Neural progenitor cell (in vitro differentiated cells): ENCODE measurements around the gene KCNQ1. TPM values are rescaled to one million over a fixed set of nuclear protein-coding genes. Genes with fewer than 3 reads are reported as not detected.

Source experiments
- DNase-seq: peaks from one replicate; pipeline ENCODE4 v3.0.0-alpha.2; 2016; ENCODE audit warnings: low spot score
- H2AFZ ChIP-seq: fragments of 200-600 bp; sonication (generic); replicated peaks from 2 replicates; pipeline ENCODE4 v1.6.1; 2016; ENCODE audit warnings: antibody characterized with exemption
- H3F3A ChIP-seq: fragments of 200-600 bp; sonication (generic); 2 replicates; pipeline ENCODE4 v1.6.1; 2016; ENCODE audit warnings: antibody characterized with exemption, low read depth
- H3K27ac ChIP-seq: fragments of 200-600 bp; sonication (generic); 2 replicates; pipeline ENCODE4 v1.5.1; 2016; ENCODE audit warnings: mild to moderate bottlenecking
- H3K27me3 ChIP-seq: fragments of 200-600 bp; sonication (generic); 2 replicates; pipeline ENCODE4 v1.6.1; 2016; ENCODE audit warnings: mild to moderate bottlenecking, moderate library complexity
- H3K36me3 ChIP-seq: fragments of 200-600 bp; sonication (generic); 2 replicates; pipeline ENCODE4 v1.5.1; 2016
- H3K4me1 ChIP-seq: fragments of 200-600 bp; sonication (generic); 2 replicates; pipeline ENCODE4 v1.6.1; 2016; ENCODE audit warnings: mixed run types
- H3K4me2 ChIP-seq: fragments of 200-600 bp; sonication (generic); 2 replicates; pipeline ENCODE4 v1.6.1; 2016
- H3K4me3 ChIP-seq: fragments of 200-600 bp; sonication (generic); 2 replicates; pipeline ENCODE4 v1.5.1; 2016
- H3K79me2 ChIP-seq: fragments of 200-600 bp; sonication (generic); 2 replicates; pipeline ENCODE4 v1.6.1; 2016; ENCODE audit warnings: low read depth
- H3K9ac ChIP-seq: fragments of 200-600 bp; sonication (generic); 2 replicates; pipeline ENCODE4 v1.6.1; 2016
- H3K9me3 ChIP-seq: fragments of 200-600 bp; sonication (generic); 2 replicates; pipeline ENCODE4 v1.5.1; 2016; ENCODE audit warnings: low read depth
- H4K20me1 ChIP-seq: fragments of 200-600 bp; sonication (generic); 2 replicates; pipeline ENCODE4 v1.6.1; 2016; ENCODE audit warnings: low read depth
- H3K27ac Mint-ChIP-seq: 3 replicates; pipeline ENCODE4 v1.8.0; 2021; ENCODE audit warnings: mixed read lengths
- H3K27me3 Mint-ChIP-seq: 2 replicates; pipeline ENCODE4 v1.8.0; 2022; ENCODE audit warnings: low read depth, mild to moderate bottlenecking, inconsistent platforms, moderate library complexity, mixed read lengths; ENCODE audit not compliant: insufficient read depth
- H3K36me3 Mint-ChIP-seq: 3 replicates; pipeline ENCODE4 v1.8.0; 2021; ENCODE audit warnings: mixed read lengths
- H3K4me1 Mint-ChIP-seq: 3 replicates; pipeline ENCODE4 v1.8.0; 2021; ENCODE audit warnings: mixed read lengths
- H3K4me3 Mint-ChIP-seq: 3 replicates; pipeline ENCODE4 v1.8.0; 2021; ENCODE audit warnings: mild to moderate bottlenecking, moderate library complexity, mixed read lengths
- H3K9me3 Mint-ChIP-seq: 3 replicates; pipeline ENCODE4 v1.8.0; 2020; ENCODE audit warnings: mixed read lengths
- CTCF ChIP-seq: fragments of 200-600 bp; sonication (generic); IDR thresholded peaks from 2 replicates; pipeline ENCODE4 v1.5.1; 2017; ENCODE audit warnings: antibody characterized with exemption, mild to moderate bottlenecking
- EZH2 ChIP-seq: fragments of 200-600 bp; sonication (generic); IDR thresholded peaks from 2 replicates; pipeline ENCODE4 v1.6.1; 2017; ENCODE audit warnings: antibody characterized with exemption, mild to moderate bottlenecking, moderate library complexity
- EZH2phosphoT487 ChIP-seq: fragments of 200-600 bp; sonication (generic); IDR thresholded peaks from 2 replicates; pipeline ENCODE4 v1.6.1; 2017; ENCODE audit warnings: antibody characterized with exemption
- total RNA-seq: library from RNA; depleted of rRNA; stranded (reverse); fragments of >200 nt; gene quantifications from 2 replicates; pipeline ENCODE4 v1.2.3, GENCODE V29; 2015; ENCODE audit warnings: low replicate concordance

KCNQ1 gene
- total RNA-seq, 1 donor from 2014 or later, result 0.11 TPM

GRCh38 chr11:2559527-2560311 lies 114.9 kb downstream of the KCNQ1 start:
- H3K4me1 Mint-ChIP-seq, result peaks cover 7% of the 10 kb centered on the region
- no peak overlapping the region for H3K4me3 ChIP-seq
- no peaks in the 10 kb centered on the region for H3F3A ChIP-seq
- H3K9ac ChIP-seq, result no peak overlapping the region
- no peaks in the 10 kb centered on the region for H3K36me3 Mint-ChIP-seq
- H3K4me2 ChIP-seq, result no peak overlapping the region
- no peak for DNase-seq
- H3K9me3 ChIP-seq, result no peaks in the 10 kb centered on the region
- no peak for TF ChIP-seq EZH2phosphoT487
- TF ChIP-seq CTCF, result no peak
- TF ChIP-seq EZH2, result no peak
- no peak overlapping the region for H3K4me3 Mint-ChIP-seq
- H3K27ac Mint-ChIP-seq, result no peak overlapping the region
- no peaks in the 10 kb centered on the region for H3K36me3 ChIP-seq
- H3K27me3 Mint-ChIP-seq, result peaks cover 6% of the 10 kb centered on the region
- peaks cover 11% of the 10 kb centered on the region for H3K4me1 ChIP-seq
- H3K27me3 ChIP-seq, result peaks cover 12% of the 10 kb centered on the region
- H2AFZ ChIP-seq, result no peak overlapping the region
- no peak overlapping the region for H3K27ac ChIP-seq
- H3K79me2 ChIP-seq, result no peaks in the 10 kb centered on the region
- peaks cover 2% of the 10 kb centered on the region for H3K9me3 Mint-ChIP-seq
- no peaks in the 10 kb centered on the region for H4K20me1 ChIP-seq

GRCh38 chr11:2561696-2562581 lies 117.1 kb downstream of the KCNQ1 start:
- DNase-seq, result peak; percentile 63
- no peak overlapping the region for H3K4me3 ChIP-seq
- H4K20me1 ChIP-seq, result no peaks in the 10 kb centered on the region
- no peaks in the 10 kb centered on the region for H3K36me3 Mint-ChIP-seq
- no peaks in the 10 kb centered on the region for H3K9me3 Mint-ChIP-seq
- H3K9me3 ChIP-seq, result no peaks in the 10 kb centered on the region
- H3K36me3 ChIP-seq, result no peaks in the 10 kb centered on the region
- H3K27ac ChIP-seq, result no peak overlapping the region
- H3K9ac ChIP-seq, result no peak overlapping the region
- no peaks in the 10 kb centered on the region for H3K4me1 Mint-ChIP-seq
- no peaks in the 10 kb centered on the region for H3F3A ChIP-seq
- H2AFZ ChIP-seq, result no peak overlapping the region
- peaks cover 6% of the 10 kb centered on the region for H3K27me3 Mint-ChIP-seq
- H3K4me2 ChIP-seq, result no peak overlapping the region
- H3K4me3 Mint-ChIP-seq, result no peak overlapping the region
- H3K27me3 ChIP-seq, result peaks cover 23% of the 10 kb centered on the region
- H3K79me2 ChIP-seq, result no peaks in the 10 kb centered on the region
- H3K27ac Mint-ChIP-seq, result no peak overlapping the region
- TF ChIP-seq EZH2 (no peak), EZH2phosphoT487 (no peak), CTCF (no peak)
- H3K4me1 ChIP-seq, result peaks cover 2% of the 10 kb centered on the region

GRCh38 chr11:2562890-2563212 lies 118.0 kb downstream of the KCNQ1 start:
- H3K9me3 ChIP-seq, result no peaks in the 10 kb centered on the region
- H3K79me2 ChIP-seq, result no peaks in the 10 kb centered on the region
- H3K4me2 ChIP-seq, result no peak overlapping the region
- H3K36me3 ChIP-seq, result no peaks in the 10 kb centered on the region
- no peaks in the 10 kb centered on the region for H3F3A ChIP-seq
- H3K4me1 ChIP-seq, result peaks cover 2% of the 10 kb centered on the region
- DNase-seq, result no peak
- peaks cover 30% of the 10 kb centered on the region for H3K27me3 ChIP-seq
- no peaks in the 10 kb centered on the region for H3K36me3 Mint-ChIP-seq
- H3K4me3 ChIP-seq, result no peak overlapping the region
- H3K4me3 Mint-ChIP-seq, result no peak overlapping the region
- peaks cover 6% of the 10 kb centered on the region for H3K27me3 Mint-ChIP-seq
- TF ChIP-seq EZH2phosphoT487, result no peak
- TF ChIP-seq CTCF, result no peak
- no peak for TF ChIP-seq EZH2
- H3K9me3 Mint-ChIP-seq, result no peaks in the 10 kb centered on the region
- H3K27ac Mint-ChIP-seq, result no peak overlapping the region
- H4K20me1 ChIP-seq, result no peaks in the 10 kb centered on the region
- no peak overlapping the region for H3K9ac ChIP-seq
- H3K4me1 Mint-ChIP-seq, result no peaks in the 10 kb centered on the region
- H3K27ac ChIP-seq, result no peak overlapping the region
- H2AFZ ChIP-seq, result no peak overlapping the region
